HEK293 (cell line): Measurements from ENCODE around the gene HPS6.

ENCODE experiments used
- CTCF ChIA-PET: fragments of 350-600 bp; formaldehyde crosslinking; extraction: SDS; loops from one replicate; lab custom pipeline; 2021; ENCODE audit warnings: antibody characterized with exemption; lab: Yijun Ruan, JAX
- POLR2A ChIA-PET: fragments of 300-600 bp; formaldehyde crosslinking; extraction: SDS; loops from one replicate; lab custom pipeline; 2020; ENCODE audit warnings: antibody characterized with exemption, inconsistent platforms; lab: Yijun Ruan, JAX
- H3K27ac ChIP-seq: fragments of 200-500 bp; sonication (Bioruptor generic); 2 replicates; pipeline ENCODE4 v1.5.1; 2014; ENCODE audit warnings: low read depth, low read length, control low read depth, inconsistent platforms; ENCODE audit errors: extremely low read depth
- H3K36me3 ChIP-seq, 2 experiments: fragments of 200-500 bp in 1 of 2; sonication (Bioruptor generic) in 1 of 2; 1 replicate in 1 of 2; 2 replicates in 1 of 2; pipeline ENCODE4 v1.5.1; 2014 to 2017; ENCODE audit warnings: inconsistent platforms in 2 of 2, low read length in 2 of 2; ENCODE audit not compliant: control insufficient read depth in 2 of 2, insufficient read depth in 1 of 2
- H3K4me1 ChIP-seq: fragments of 200-500 bp; sonication (Bioruptor generic); 2 replicates; pipeline ENCODE4 v1.5.1; 2014; ENCODE audit warnings: mild to moderate bottlenecking, low read length, inconsistent platforms; ENCODE audit not compliant: control insufficient read depth, insufficient read depth
- H3K4me3 ChIP-seq: 2 replicates; pipeline ENCODE4 v1.5.1; 2011; ENCODE audit warnings: low read depth, mild to moderate bottlenecking, control low read depth, low read length, moderate library complexity
- H3K9me3 ChIP-seq: fragments of 200-500 bp; sonication (Bioruptor generic); 2 replicates; pipeline ENCODE4 v1.5.1; 2014; ENCODE audit warnings: low read depth, low read length, inconsistent platforms; ENCODE audit not compliant: control insufficient read depth, insufficient read depth
- FEZF1 ChIP-seq: fragments of 450-650 bp; formaldehyde crosslinking; IDR thresholded peaks from 2 replicates; pipeline ENCODE4 v1.5.1; 2016; ENCODE audit warnings: missing biosample characterization, missing genetic modification characterization
- KLF9 ChIP-seq: fragments of 450-650 bp; formaldehyde crosslinking; IDR thresholded peaks from 2 replicates; pipeline ENCODE4 v1.5.1; 2016; ENCODE audit warnings: missing biosample characterization, missing genetic modification characterization, low read depth
- SALL2 ChIP-seq: fragments of 450-650 bp; formaldehyde crosslinking; IDR thresholded peaks from 2 replicates; pipeline ENCODE4 v1.5.0; 2017; ENCODE audit warnings: missing biosample characterization, mild to moderate bottlenecking, missing genetic modification characterization, borderline replicate concordance
- SP7 ChIP-seq: fragments of 450-650 bp; formaldehyde crosslinking; IDR thresholded peaks from 2 replicates; pipeline ENCODE4 v1.5.1; 2016; ENCODE audit warnings: missing biosample characterization, missing genetic modification characterization
- ZIC2 ChIP-seq: fragments of 450-650 bp; formaldehyde crosslinking; IDR thresholded peaks from 2 replicates; pipeline ENCODE4 v1.5.1; 2016; ENCODE audit warnings: missing biosample characterization, missing genetic modification characterization
- ZNF121 ChIP-seq: fragments of 450-650 bp; formaldehyde crosslinking; IDR thresholded peaks from 2 replicates; pipeline ENCODE4 v1.5.1; 2016; ENCODE audit warnings: missing biosample characterization, missing genetic modification characterization
- ZNF146 ChIP-seq: fragments of 450-650 bp; formaldehyde crosslinking; IDR thresholded peaks from 2 replicates; pipeline ENCODE4 v1.5.1; 2016; ENCODE audit warnings: missing biosample characterization, missing genetic modification characterization
- ZNF184 ChIP-seq: fragments of 450-650 bp; IDR thresholded peaks from 2 replicates; pipeline ENCODE4 v1.5.1; 2018; ENCODE audit warnings: missing biosample characterization, mild to moderate bottlenecking, missing genetic modification characterization
- ZNF2 ChIP-seq: fragments of 450-650 bp; formaldehyde crosslinking; IDR thresholded peaks from 2 replicates; pipeline ENCODE4 v1.5.1; 2016; ENCODE audit warnings: missing biosample characterization, missing genetic modification characterization
- ZNF223 ChIP-seq: fragments of 450-650 bp; formaldehyde crosslinking; IDR thresholded peaks from 2 replicates; pipeline ENCODE4 v1.5.1; 2016; ENCODE audit warnings: missing biosample characterization, missing genetic modification characterization
- ZNF335 ChIP-seq: fragments of 450-650 bp; formaldehyde crosslinking; conservative IDR thresholded peaks from 2 replicates; pipeline ENCODE4 v1.5.1; 2016; ENCODE audit warnings: missing biosample characterization, missing genetic modification characterization
- ZNF341 ChIP-seq: fragments of 450-650 bp; formaldehyde crosslinking; IDR thresholded peaks from 2 replicates; pipeline ENCODE4; 2016; ENCODE audit warnings: low read depth, missing biosample characterization, missing genetic modification characterization
- ZNF510 ChIP-seq: fragments of 450-650 bp; formaldehyde crosslinking; IDR thresholded peaks from 2 replicates; pipeline ENCODE4 v1.5.1; 2018; ENCODE audit warnings: mild to moderate bottlenecking, missing genetic modification characterization, missing biosample characterization; ENCODE audit not compliant: insufficient replicate concordance
- ZNF585B ChIP-seq: fragments of 450-650 bp; formaldehyde crosslinking; IDR thresholded peaks from 2 replicates; pipeline ENCODE4 v1.5.1; 2016; ENCODE audit warnings: missing biosample characterization, missing genetic modification characterization
- ZNF660 ChIP-seq: fragments of 450-650 bp; IDR thresholded peaks from 2 replicates; pipeline ENCODE4 v1.5.1; 2018; ENCODE audit warnings: missing biosample characterization, mild to moderate bottlenecking, missing genetic modification characterization
- ZNF791 ChIP-seq: fragments of 450-650 bp; formaldehyde crosslinking; IDR thresholded peaks from 2 replicates; pipeline ENCODE4 v1.5.1; 2016; ENCODE audit warnings: missing biosample characterization, missing genetic modification characterization
- TF ChIP-seq, protein P1 (sequence below): fragments of 450-650 bp; IDR thresholded peaks from 2 replicates; pipeline ENCODE4 v1.5.1; 2018; ENCODE audit warnings: missing biosample characterization, mild to moderate bottlenecking, missing genetic modification characterization
- TF ChIP-seq, protein P2 (sequence below): fragments of 450-650 bp; formaldehyde crosslinking; IDR thresholded peaks from 2 replicates; pipeline ENCODE4 v1.5.1; 2016; ENCODE audit warnings: missing biosample characterization, missing genetic modification characterization
- TF ChIP-seq, protein P3 (sequence below): fragments of 450-650 bp; formaldehyde crosslinking; IDR thresholded peaks from 2 replicates; pipeline ENCODE4 v1.5.1; 2017; ENCODE audit warnings: missing biosample characterization, missing genetic modification characterization
- TF ChIP-seq, protein P4 (sequence below): fragments of 450-650 bp; formaldehyde crosslinking; conservative IDR thresholded peaks from 2 replicates; pipeline ENCODE4 v1.5.1; 2016; ENCODE audit warnings: low read depth, missing biosample characterization, missing genetic modification characterization
- TF ChIP-seq, protein P5 (sequence below): fragments of 450-650 bp; formaldehyde crosslinking; IDR thresholded peaks from 2 replicates; pipeline ENCODE4 v1.5.1; 2016; ENCODE audit warnings: missing biosample characterization, missing genetic modification characterization

HPS6 gene

DNA sequence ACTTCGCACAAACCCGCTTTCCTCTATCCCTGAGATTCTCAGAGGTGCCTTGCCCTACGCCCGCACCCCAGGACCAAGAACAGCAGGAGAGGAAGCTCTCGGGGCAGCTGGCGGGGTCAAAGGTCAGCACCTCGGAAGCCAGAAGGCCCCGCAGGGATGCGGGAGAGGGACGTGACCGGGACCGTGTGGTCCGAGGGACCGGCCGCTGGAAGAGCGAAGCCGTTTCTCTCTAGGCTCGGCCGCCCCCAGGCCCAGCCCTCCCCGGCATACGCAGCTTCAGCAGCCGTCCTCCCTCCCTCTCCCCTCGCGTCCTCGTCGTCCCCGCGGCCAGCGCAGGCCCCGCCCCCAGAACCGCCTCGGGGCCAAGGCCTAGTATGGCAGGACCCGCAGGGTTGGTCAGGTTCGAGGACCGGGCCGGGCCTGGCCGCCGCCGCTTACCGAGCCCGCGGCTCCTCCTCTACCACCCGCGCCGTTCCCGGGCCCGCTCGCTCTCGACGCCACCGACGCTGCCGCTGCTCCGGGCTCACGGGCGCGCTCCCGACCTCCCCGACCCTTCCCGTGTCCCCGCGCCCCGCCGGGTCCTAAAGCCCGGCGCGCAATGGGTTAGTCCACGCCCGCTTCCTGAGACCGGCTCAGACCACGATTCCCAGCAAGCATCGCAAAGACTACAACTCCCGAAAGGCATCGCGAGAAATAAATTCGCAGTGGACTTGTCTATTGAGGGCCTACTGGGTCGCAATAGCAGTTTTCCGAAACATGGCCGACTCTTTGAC, 9.3 kb upstream of the HPS6 start, which contains the start of gene ARMH3 (continued):
- TF ChIP-seq, protein P1, sequence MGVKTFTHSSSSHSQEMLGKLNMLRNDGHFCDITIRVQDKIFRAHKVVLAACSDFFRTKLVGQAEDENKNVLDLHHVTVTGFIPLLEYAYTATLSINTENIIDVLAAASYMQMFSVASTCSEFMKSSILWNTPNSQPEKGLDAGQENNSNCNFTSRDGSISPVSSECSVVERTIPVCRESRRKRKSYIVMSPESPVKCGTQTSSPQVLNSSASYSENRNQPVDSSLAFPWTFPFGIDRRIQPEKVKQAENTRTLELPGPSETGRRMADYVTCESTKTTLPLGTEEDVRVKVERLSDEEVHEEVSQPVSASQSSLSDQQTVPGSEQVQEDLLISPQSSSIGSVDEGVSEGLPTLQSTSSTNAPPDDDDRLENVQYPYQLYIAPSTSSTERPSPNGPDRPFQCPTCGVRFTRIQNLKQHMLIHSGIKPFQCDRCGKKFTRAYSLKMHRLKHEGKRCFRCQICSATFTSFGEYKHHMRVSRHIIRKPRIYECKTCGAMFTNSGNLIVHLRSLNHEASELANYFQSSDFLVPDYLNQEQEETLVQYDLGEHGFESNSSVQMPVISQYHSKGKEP (tag by site-specific recombination) = peak; percentile 60; the same call in 1 of the 2 replicates
- TF ChIP-seq ZNF121 (tag by site-specific recombination) = peak; percentile 79
- peak; percentile 95 for TF ChIP-seq ZNF660 (tag by site-specific recombination)
- peak; percentile 26; the same call in 1 of the 2 replicates for TF ChIP-seq FEZF1 (tag by site-specific recombination)
- TF ChIP-seq ZIC2 (tag by site-specific recombination) = peak; percentile 21; the same call in 1 of the 2 replicates
- TF ChIP-seq SP7 (tag by site-specific recombination) = peak; percentile 65; the same call in 1 of the 2 replicates
- 0 out of 2 replicates have a peak, but pooled peaks have one; percentile 16 for TF ChIP-seq ZNF585B (tag by site-specific recombination)
- no peak for TF ChIP-seq ZNF510
- no peak for TF ChIP-seq ZNF791 (tag by site-specific recombination)
- TF ChIP-seq ZNF2 (tag by site-specific recombination) = peak; percentile 46; the same call in 1 of the 2 replicates
- peak; percentile 99 for TF ChIP-seq ZNF341 (tag by site-specific recombination)
- TF ChIP-seq SALL2 = no peak
- TF ChIP-seq, protein P2, sequence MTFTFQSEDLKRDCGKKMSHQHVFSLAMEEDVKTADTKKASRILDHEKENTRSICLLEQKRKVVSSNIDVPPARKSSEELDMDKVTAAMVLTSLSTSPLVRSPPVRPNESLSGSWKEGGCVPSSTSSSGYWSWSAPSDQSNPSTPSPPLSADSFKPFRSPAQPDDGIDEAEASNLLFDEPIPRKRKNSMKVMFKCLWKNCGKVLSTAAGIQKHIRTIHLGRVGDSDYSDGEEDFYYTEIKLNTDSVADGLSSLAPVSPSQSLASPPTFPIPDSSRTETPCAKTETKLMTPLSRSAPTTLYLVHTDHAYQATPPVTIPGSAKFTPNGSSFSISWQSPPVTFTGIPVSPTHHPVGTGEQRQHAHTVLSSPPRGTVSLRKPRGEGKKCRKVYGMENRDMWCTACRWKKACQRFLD (tag by site-specific recombination) = no peak
- TF ChIP-seq, protein P3, sequence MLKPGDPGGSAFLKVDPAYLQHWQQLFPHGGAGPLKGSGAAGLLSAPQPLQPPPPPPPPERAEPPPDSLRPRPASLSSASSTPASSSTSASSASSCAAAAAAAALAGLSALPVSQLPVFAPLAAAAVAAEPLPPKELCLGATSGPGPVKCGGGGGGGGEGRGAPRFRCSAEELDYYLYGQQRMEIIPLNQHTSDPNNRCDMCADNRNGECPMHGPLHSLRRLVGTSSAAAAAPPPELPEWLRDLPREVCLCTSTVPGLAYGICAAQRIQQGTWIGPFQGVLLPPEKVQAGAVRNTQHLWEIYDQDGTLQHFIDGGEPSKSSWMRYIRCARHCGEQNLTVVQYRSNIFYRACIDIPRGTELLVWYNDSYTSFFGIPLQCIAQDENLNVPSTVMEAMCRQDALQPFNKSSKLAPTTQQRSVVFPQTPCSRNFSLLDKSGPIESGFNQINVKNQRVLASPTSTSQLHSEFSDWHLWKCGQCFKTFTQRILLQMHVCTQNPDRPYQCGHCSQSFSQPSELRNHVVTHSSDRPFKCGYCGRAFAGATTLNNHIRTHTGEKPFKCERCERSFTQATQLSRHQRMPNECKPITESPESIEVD = no peak
- TF ChIP-seq KLF9 (tag by site-specific recombination) = peak; percentile 86
- TF ChIP-seq ZNF335 (tag by site-specific recombination) = peak; percentile 90

DNA sequence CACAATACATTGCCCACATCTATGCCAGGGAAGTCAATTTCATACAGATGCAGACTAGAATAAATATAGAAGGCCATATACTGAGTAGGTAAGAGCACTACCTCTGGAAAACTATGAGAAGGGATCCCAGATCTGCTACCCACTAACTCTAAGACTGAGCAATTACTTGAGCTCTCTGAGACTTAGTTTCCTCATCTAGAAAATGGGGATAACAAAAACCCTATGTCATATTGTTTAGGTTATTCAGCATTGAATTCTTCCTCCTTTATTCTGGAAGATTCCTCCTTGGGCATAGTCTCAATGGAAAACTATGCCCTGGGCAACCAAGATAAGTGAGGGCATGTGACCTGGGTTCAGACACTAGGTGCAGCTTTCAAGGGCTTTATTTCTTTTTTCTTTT, 5.2 kb upstream of the HPS6 start:
- H3K4me3 ChIP-seq = no peak overlapping the region
- TF ChIP-seq ZNF146 (tag by site-specific recombination) (no peak), ZNF223 (tag by site-specific recombination) (no peak), ZNF184 (no peak)
- TF ChIP-seq, protein P4, sequence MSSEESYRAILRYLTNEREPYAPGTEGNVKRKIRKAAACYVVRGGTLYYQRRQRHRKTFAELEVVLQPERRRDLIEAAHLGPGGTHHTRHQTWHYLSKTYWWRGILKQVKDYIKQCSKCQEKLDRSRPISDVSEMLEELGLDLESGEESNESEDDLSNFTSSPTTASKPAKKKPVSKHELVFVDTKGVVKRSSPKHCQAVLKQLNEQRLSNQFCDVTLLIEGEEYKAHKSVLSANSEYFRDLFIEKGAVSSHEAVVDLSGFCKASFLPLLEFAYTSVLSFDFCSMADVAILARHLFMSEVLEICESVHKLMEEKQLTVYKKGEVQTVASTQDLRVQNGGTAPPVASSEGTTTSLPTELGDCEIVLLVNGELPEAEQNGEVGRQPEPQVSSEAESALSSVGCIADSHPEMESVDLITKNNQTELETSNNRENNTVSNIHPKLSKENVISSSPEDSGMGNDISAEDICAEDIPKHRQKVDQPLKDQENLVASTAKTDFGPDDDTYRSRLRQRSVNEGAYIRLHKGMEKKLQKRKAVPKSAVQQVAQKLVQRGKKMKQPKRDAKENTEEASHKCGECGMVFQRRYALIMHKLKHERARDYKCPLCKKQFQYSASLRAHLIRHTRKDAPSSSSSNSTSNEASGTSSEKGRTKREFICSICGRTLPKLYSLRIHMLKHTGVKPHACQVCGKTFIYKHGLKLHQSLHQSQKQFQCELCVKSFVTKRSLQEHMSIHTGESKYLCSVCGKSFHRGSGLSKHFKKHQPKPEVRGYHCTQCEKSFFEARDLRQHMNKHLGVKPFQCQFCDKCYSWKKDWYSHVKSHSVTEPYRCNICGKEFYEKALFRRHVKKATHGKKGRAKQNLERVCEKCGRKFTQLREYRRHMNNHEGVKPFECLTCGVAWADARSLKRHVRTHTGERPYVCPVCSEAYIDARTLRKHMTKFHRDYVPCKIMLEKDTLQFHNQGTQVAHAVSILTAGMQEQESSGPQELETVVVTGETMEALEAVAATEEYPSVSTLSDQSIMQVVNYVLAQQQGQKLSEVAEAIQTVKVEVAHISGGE (tag by site-specific recombination) = no peak
- TF ChIP-seq, protein P5, sequence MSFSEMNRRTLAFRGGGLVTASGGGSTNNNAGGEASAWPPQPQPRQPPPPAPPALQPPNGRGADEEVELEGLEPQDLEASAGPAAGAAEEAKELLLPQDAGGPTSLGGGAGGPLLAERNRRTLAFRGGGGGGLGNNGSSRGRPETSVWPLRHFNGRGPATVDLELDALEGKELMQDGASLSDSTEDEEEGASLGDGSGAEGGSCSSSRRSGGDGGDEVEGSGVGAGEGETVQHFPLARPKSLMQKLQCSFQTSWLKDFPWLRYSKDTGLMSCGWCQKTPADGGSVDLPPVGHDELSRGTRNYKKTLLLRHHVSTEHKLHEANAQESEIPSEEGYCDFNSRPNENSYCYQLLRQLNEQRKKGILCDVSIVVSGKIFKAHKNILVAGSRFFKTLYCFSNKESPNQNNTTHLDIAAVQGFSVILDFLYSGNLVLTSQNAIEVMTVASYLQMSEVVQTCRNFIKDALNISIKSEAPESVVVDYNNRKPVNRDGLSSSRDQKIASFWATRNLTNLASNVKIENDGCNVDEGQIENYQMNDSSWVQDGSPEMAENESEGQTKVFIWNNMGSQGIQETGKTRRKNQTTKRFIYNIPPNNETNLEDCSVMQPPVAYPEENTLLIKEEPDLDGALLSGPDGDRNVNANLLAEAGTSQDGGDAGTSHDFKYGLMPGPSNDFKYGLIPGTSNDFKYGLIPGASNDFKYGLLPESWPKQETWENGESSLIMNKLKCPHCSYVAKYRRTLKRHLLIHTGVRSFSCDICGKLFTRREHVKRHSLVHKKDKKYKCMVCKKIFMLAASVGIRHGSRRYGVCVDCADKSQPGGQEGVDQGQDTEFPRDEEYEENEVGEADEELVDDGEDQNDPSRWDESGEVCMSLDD = no peak
- no peaks in the 10 kb centered on the region; the same call in 1 of the 2 replicates for H3K4me1 ChIP-seq
- H3K27ac ChIP-seq = no peak overlapping the region
- ChIA-PET POLR2A (interaction anchor here (0.6 to 1.4 kb wide), 2 partner anchors 9 to 27 kb away, joined by 3 to 4 read pairs; no protein-coding TSS in a partner anchor), CTCF (interaction anchor here (1.6 kb wide), 1 partner anchor 13 kb away, joined by 5 read pairs; no protein-coding TSS in a partner anchor)
- no peaks in the 10 kb centered on the region for H3K36me3 ChIP-seq
- no peaks in the 10 kb centered on the region for H3K9me3 ChIP-seq
